ENCODE results near the gene SFXN5. TPM values are rescaled to one million over a fixed set of nuclear protein-coding genes. Genes with fewer than 3 reads are reported as not detected.

Gene SFXN5
- total RNA-seq, 1 experiment from 2014 or later: 25.9 TPM

GRCh38 chr2:73117441-73117840, 45.9 kb upstream of the SFXN5 start (continued):
- TF ChIP-seq PRDM15 (CRISPR knock-in tag; IDR thresholded peaks at IDR 0.05) (no peak), ATF2 (CRISPR knock-in tag; IDR thresholded peaks at IDR 0.05; ENCODE audit: borderline replicate concordance, low read depth) (no peak), ZNF317 (CRISPR knock-in tag; IDR thresholded peaks at IDR 0.05; ENCODE audit: borderline replicate concordance, low read depth) (no peak), ETV6 (CRISPR knock-in tag; IDR thresholded peaks at IDR 0.05) (no peak), ATF3 (CRISPR knock-in tag; conservative IDR thresholded peaks at IDR 0.05) (no peak), ATF1 (CRISPR knock-in tag; IDR thresholded peaks at IDR 0.05) (no peak), ERG (CRISPR knock-in tag; IDR thresholded peaks at IDR 0.05) (no peak), NR1H2 (CRISPR knock-in tag; IDR thresholded peaks at IDR 0.05) (no peak)

GRCh38 chr2:73116182-73116960, 44.9 kb upstream of the SFXN5 start:
- H3K27me3 Mint-ChIP-seq (ENCODE audit: low read depth): peaks cover 23% of the 10 kb centered on the region
- H3K4me3 Mint-ChIP-seq: no peak overlapping the region
- peaks cover 3% of the 10 kb centered on the region; the same call in 1 of the 2 replicates for H3K36me3 Mint-ChIP-seq
- DNase-seq (ENCODE audit: low spot score): no peak
- TF ChIP-seq E2F5 (CRISPR knock-in tag; IDR thresholded peaks at IDR 0.05): no peak
- TF ChIP-seq EMX1 (CRISPR knock-in tag; IDR thresholded peaks at IDR 0.05): no peak
- CTCF ChIA-PET: interaction anchor here (0.7 to 1.7 kb wide), 2 partner anchors 31 to 143 kb away, joined by 3 to 5 read pairs; no protein-coding TSS in a partner anchor
- peaks cover 5% of the 10 kb centered on the region for H3K4me1 Mint-ChIP-seq
- POLR2A ChIA-PET: interaction anchor here (0.7 kb wide), 1 partner anchor 1395 kb away, joined by 3 read pairs; no protein-coding TSS in a partner anchor
- ATAC-seq: no peak
- H3K9me3 Mint-ChIP-seq: peaks cover 5% of the 10 kb centered on the region
- no peak overlapping the region for H3K27ac Mint-ChIP-seq

- Mint-ChIP-seq H3K27ac (no peak overlapping the region), H3K27me3 (ENCODE audit: low read depth) (peaks cover 26% of the 10 kb centered on the region)
- POLR2A ChIA-PET: no interaction called here
Observed at GRCh38 chr2:73114273-73114867, 42.9 kb upstream of the SFXN5 start.

More at GRCh38 chr2:73114273-73114867, 42.9 kb upstream of the SFXN5 start:
- CTCF ChIA-PET: interaction anchor here (0.9 to 4.6 kb wide), 4 partner anchors 42 to 221 kb away, joined by 3 to 48 read pairs (median 16); no protein-coding TSS in a partner anchor
- ATAC-seq: no peak
- H3K9me3 Mint-ChIP-seq: peaks cover 5% of the 10 kb centered on the region
- no peak for DNase-seq (ENCODE audit: low spot score)
- peaks cover 3% of the 10 kb centered on the region for H3K36me3 Mint-ChIP-seq
- H3K4me1 Mint-ChIP-seq: peaks cover 23% of the 10 kb centered on the region
- peak overlapping the region; percentile 57 for H3K4me3 Mint-ChIP-seq
- TF ChIP-seq RORB (CRISPR knock-in tag; IDR thresholded peaks at IDR 0.05): no peak
- no peak for TF ChIP-seq PREB (CRISPR knock-in tag; IDR thresholded peaks at IDR 0.05; ENCODE audit: borderline replicate concordance)
- no peak for TF ChIP-seq ZNF532 (CRISPR knock-in tag; IDR thresholded peaks at IDR 0.05; ENCODE audit: borderline replicate concordance)
